IMR-90 (cell line): ENCODE results near the gene DDHD1. TPM values are rescaled to one million over a fixed set of nuclear protein-coding genes. Genes with fewer than 3 reads are reported as not detected.

ENCODE experiments used
- ATAC-seq: fragments of 200-7000 bp; cut with Tn5 transposase; 2 replicates; pipeline ENCODE4 v1.9.1; 2020; ENCODE audit warnings: low read depth, mild to moderate bottlenecking, moderate library complexity
- BruUV-seq: library from RNA; stranded (reverse); fragments of 400-500 nt; replicated peaks from 2 replicates; lab custom pipeline; 2021; lab: Mats Ljungman, UMichigan
- CTCF ChIA-PET: fragments of 300-600 bp; formaldehyde crosslinking; extraction: SDS; loops from one replicate; lab custom pipeline; 2021; ENCODE audit warnings: antibody characterized with exemption; lab: Yijun Ruan, JAX
- POLR2A ChIA-PET: fragments of 300-600 bp; sonication (Branson Sonifier 250); formaldehyde crosslinking; loops from one replicate; lab custom pipeline; 2022; ENCODE audit warnings: antibody characterized with exemption; ENCODE audit not compliant: unreplicated experiment; lab: Charles Lee
- DNase-seq: peaks from one replicate; pipeline ENCODE4 v3.0.0; 2013
- H2AFZ ChIP-seq: replicated peaks from 2 replicates; pipeline ENCODE3; 2013; ENCODE audit warnings: low read length, mild to moderate bottlenecking; ENCODE audit not compliant: poor library complexity
- H2AK5ac ChIP-seq: 2 replicates; pipeline ENCODE4 v1.6.1; 2013; ENCODE audit warnings: low read depth, low read length, inconsistent platforms
- H2AK9ac ChIP-seq: replicated peaks from 2 replicates; pipeline ENCODE3; 2013; ENCODE audit warnings: mild to moderate bottlenecking, low read depth, low read length, moderate library complexity; ENCODE audit not compliant: poor library complexity
- H2BK120ac ChIP-seq: 2 replicates; pipeline ENCODE4 v1.6.1; 2013; ENCODE audit warnings: low read depth, low read length, inconsistent platforms
- H2BK15ac ChIP-seq: 3 replicates; pipeline ENCODE4 v1.6.1; 2013; ENCODE audit warnings: low read depth, low read length, inconsistent platforms
- H2BK20ac ChIP-seq: 2 replicates; pipeline ENCODE4 v1.6.1; 2013; ENCODE audit warnings: low read depth, mild to moderate bottlenecking, inconsistent platforms, low read length, moderate library complexity
- H2BK5ac ChIP-seq: 2 replicates; pipeline ENCODE4 v1.6.1; 2013; ENCODE audit warnings: mild to moderate bottlenecking, low read depth, low read length, inconsistent platforms; ENCODE audit not compliant: poor library complexity, severe bottlenecking
- H3K14ac ChIP-seq: replicated peaks from 2 replicates; pipeline ENCODE4 v1.6.1; 2013; ENCODE audit warnings: low read depth, low read length, inconsistent platforms
- H3K18ac ChIP-seq: 2 replicates; pipeline ENCODE4 v1.6.1; 2013; ENCODE audit warnings: low read depth, low read length, control low read depth
- H3K23ac ChIP-seq: 2 replicates; pipeline ENCODE4 v1.6.1; 2013; ENCODE audit warnings: low read depth, low read length, inconsistent platforms
- H3K27ac ChIP-seq: 2 replicates; pipeline ENCODE4 v1.5.1; 2013; ENCODE audit warnings: mild to moderate bottlenecking, control low read depth, low read length; ENCODE audit not compliant: insufficient read depth
- H3K27me3 ChIP-seq: 2 replicates; pipeline ENCODE4 v1.6.1; 2013; ENCODE audit warnings: low read length; ENCODE audit not compliant: control insufficient read depth, insufficient read depth
- H3K36me3 ChIP-seq: 2 replicates; pipeline ENCODE4 v1.6.1; 2013; ENCODE audit warnings: low read length, mixed read lengths; ENCODE audit not compliant: control insufficient read depth, insufficient read depth
- H3K4ac ChIP-seq: 2 replicates; pipeline ENCODE4 v1.6.1; 2013; ENCODE audit warnings: low read depth, low read length, inconsistent platforms
- H3K4me1 ChIP-seq: 2 replicates; pipeline ENCODE4 v1.6.1; 2013; ENCODE audit warnings: low read length, mixed read lengths; ENCODE audit not compliant: control insufficient read depth, insufficient read depth
- H3K4me2 ChIP-seq: 2 replicates; pipeline ENCODE4 v1.6.1; 2013; ENCODE audit warnings: low read depth, mild to moderate bottlenecking, control low read depth, low read length, moderate library complexity
- H3K4me3 ChIP-seq: 2 replicates; pipeline ENCODE4 v1.5.1; 2013; ENCODE audit warnings: low read depth, mild to moderate bottlenecking, control low read depth, low read length, moderate library complexity; ENCODE audit not compliant: insufficient read depth
- H3K56ac ChIP-seq: 2 replicates; pipeline ENCODE4 v1.6.1; 2013; ENCODE audit warnings: low read length, inconsistent platforms; ENCODE audit not compliant: insufficient read depth; ENCODE audit errors: extremely low read depth
- H3K79me1 ChIP-seq, 2 experiments: 2 replicates each; pipeline ENCODE4 v1.6.1; 2013; ENCODE audit warnings: low read length in 2 of 2, inconsistent platforms in 1 of 2, low read depth in 1 of 2
- H3K9ac ChIP-seq: 2 replicates; pipeline ENCODE4 v1.6.1; 2013; ENCODE audit warnings: low read depth, low read length, control low read depth
- H3K9me1 ChIP-seq: 2 replicates; pipeline ENCODE4 v1.6.1; 2013; ENCODE audit warnings: low read length, inconsistent platforms; ENCODE audit not compliant: insufficient read depth
- H3K9me3 ChIP-seq: 2 replicates; pipeline ENCODE4 v1.6.1; 2013; ENCODE audit warnings: low read length; ENCODE audit not compliant: control insufficient read depth, insufficient read depth
- H4K20me1 ChIP-seq: 2 replicates; pipeline ENCODE4 v1.6.1; 2013; ENCODE audit warnings: low read length, inconsistent platforms; ENCODE audit not compliant: insufficient read depth
- H4K5ac ChIP-seq: 2 replicates; pipeline ENCODE4 v1.6.1; 2013; ENCODE audit warnings: mild to moderate bottlenecking, low read depth, low read length, control low read depth
- H4K8ac ChIP-seq, 2 experiments: 2 replicates each; pipeline ENCODE4 v1.6.1; 2013; ENCODE audit warnings: low read depth in 2 of 2, low read length in 2 of 2, control low read depth in 1 of 2, inconsistent platforms in 1 of 2
- H4K91ac ChIP-seq: 2 replicates; pipeline ENCODE4 v1.6.1; 2013; ENCODE audit warnings: low read depth, low read length, inconsistent platforms; ENCODE audit not compliant: insufficient read depth
- MXI1 ChIP-seq: IDR thresholded peaks from 2 replicates; pipeline ENCODE4 v1.6.1; 2012; ENCODE audit warnings: low read depth, mild to moderate bottlenecking, low read length, moderate library complexity, borderline replicate concordance
- SMC3 ChIP-seq: fragments of 150-350 bp; IDR thresholded peaks from 2 replicates; pipeline ENCODE4 v1.6.1; 2016; ENCODE audit warnings: low read depth, mild to moderate bottlenecking, antibody characterized with exemption, low read length, moderate library complexity
- WGBS, 2 experiments: methylation state at CpG; one replicate each; pipeline versions ENCODE4 v1.1.5 to v1.1.7; 2013; ENCODE audit warnings: missing lambda C conversion rate in 2 of 2; ENCODE audit not compliant: insufficient read length in 1 of 2; ENCODE audit errors: extremely low coverage in 2 of 2; 5-methylcytosine and 5-hydroxymethylcytosine counted together
- dilution Hi-C: fragments of 300-500 bp; cut with HindIII; formaldehyde crosslinking; loops from one replicate; pipeline ENCODE4 v1.14.3; 2018; ENCODE audit warnings: low sequenced_read_pairs; ENCODE audit not compliant: unreplicated experiment
- in situ Hi-C: fragments of 300-500 bp; cut with MboI; formaldehyde crosslinking; loops from 3 replicates; pipeline ENCODE4 v1.14.3; 2019; ENCODE audit warnings: low sequenced_read_pairs, inconsistent platforms, mixed read lengths
- intact Hi-C: fragments of 100-400 bp; cut with micrococcal nuclease; formaldehyde crosslinking; loops from 2 replicates; pipeline ENCODE4 v1.10.0; 2022
- polyA plus RNA-seq, 3 experiments: library from polyadenylated mRNA; depleted of rRNA; stranded (reverse); fragments of >200 nt; gene quantifications; 2 replicates each; pipeline ENCODE4 v1.2.3, GENCODE V29; 2012; ENCODE audit warnings: low replicate concordance in 1 of 3
- total RNA-seq: library from RNA; depleted of rRNA; stranded (reverse); fragments of >200 nt; gene quantifications from 2 replicates; pipeline ENCODE4 v1.2.3, GENCODE V29; 2012

The DDHD1 gene
- total and polyA plus RNA-seq, 2 of the 4 experiments (the other 2 are of a cell fraction), result 4.5 to 9.0 TPM

DNA sequence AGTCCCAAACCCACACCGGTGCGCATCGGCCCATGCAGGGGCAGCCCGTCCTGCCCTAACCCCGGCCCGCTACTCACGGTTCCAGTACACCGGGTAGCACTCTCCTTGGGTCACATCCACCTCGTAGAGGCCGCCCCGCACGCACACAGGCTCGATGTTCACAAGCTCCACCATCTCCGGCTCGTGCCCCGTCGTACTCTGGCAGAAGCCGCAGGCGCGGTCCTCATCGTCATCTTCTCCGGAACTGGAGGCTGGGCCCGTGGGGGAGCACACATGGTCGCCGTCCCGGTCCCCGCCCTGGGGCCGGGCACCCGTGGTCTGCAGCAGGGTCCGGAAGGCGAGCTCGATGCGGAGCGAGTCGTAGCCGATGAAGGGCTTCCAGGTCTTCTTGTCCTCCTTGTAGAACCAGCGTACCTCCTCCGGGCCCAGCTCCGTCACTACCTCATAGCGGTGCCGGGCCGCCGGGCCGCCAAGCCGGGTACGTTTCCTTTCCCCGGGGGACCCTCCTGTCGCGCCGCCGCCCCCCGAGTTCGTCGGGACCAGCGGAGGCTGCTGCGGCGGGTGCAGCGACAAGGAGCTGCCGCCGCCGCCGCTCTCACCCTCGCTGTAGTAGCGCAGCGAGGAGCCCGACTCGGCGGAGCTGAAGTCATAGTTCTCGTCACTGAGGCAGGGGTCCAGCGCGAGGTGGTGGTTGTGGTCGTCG, 788 bp downstream of the DDHD1 start:
- Histone ChIP-seq H2BK5ac (peak overlapping the region; percentile 53), H2BK15ac (no peak overlapping the region), H3K23ac (peak overlapping the region; percentile 96), H3K14ac (peak overlapping the region; percentile 83), H3K79me1 (peaks cover 22 to 39% of the 10 kb centered on the region in 2 experiments), H4K20me1 (peaks cover 6% of the 10 kb centered on the region; the same call in 1 of the 2 replicates), H3K36me3 (no peaks in the 10 kb centered on the region), H3K56ac (no peak overlapping the region), H2AK9ac (peak overlapping the region; percentile 47), H3K4ac (peak overlapping the region; percentile 87), H3K4me3 (peak overlapping the region; percentile 95), H4K8ac (peak overlapping the region in 1 of 2 experiments; percentile 75; a peak in 1 of 4 replicates), H3K27me3 (no peaks in the 10 kb centered on the region), H3K9me3 (no peaks in the 10 kb centered on the region), H2BK120ac (peak overlapping the region; percentile 46; the same call in 1 of the 2 replicates), H3K9me1 (peaks cover 10% of the 10 kb centered on the region), H4K91ac (peak overlapping the region; percentile 28; the same call in 1 of the 2 replicates), H3K4me2 (peak overlapping the region; percentile 76), H3K9ac (peak overlapping the region; percentile 71), H3K4me1 (peaks cover 5% of the 10 kb centered on the region; the same call in 1 of the 2 replicates), H4K5ac (peak overlapping the region; percentile 25), H3K27ac (peak overlapping the region; percentile 72), H2AFZ (peak overlapping the region; percentile 98), H2BK20ac (no peak overlapping the region), H2AK5ac (0 out of 2 replicates have a peak overlapping the region, but pooled peaks have one; percentile 5), H3K18ac (peak overlapping the region; percentile 15)
- DNase-seq, result peak; percentile 23
- 1% methylated on average over 45 of the region's 73 CpGs; no CpG with 5 or more reads in 1 of the 2 experiments for WGBS, 2 experiments
- ChIA-PET CTCF (interaction anchor here (0.6 to 1.6 kb wide), 5 partner anchors 8 to 143 kb away, joined by 3 to 4 read pairs (median 3); no protein-coding TSS in a partner anchor), POLR2A (interaction anchor here (0.7 kb wide), 1 partner anchor 286 kb away, joined by 3 read pairs; no protein-coding TSS in a partner anchor)
- in situ Hi-C loops (no loop called here), intact Hi-C loops (loop anchor here (5.0 to 10.0 kb wide), 3 partner anchors 155 to 408 kb away; partner anchors contain the start of gene FERMT2), dilution Hi-C loops (no loop called here)
- TF ChIP-seq MXI1 (peak; percentile 40; the same call in 1 of the 2 replicates), SMC3 (no peak)
- BruUV-seq, result no TSS peak
- peak; percentile 48 for ATAC-seq
